ENCODE data around the gene NTRK3.

GRCh38 chr15:87816016-87816415 lies 440.5 kb downstream of the NTRK3 start:
- TF ChIP-seq CTCF (IDR thresholded peaks at IDR 0.05) (no peak), POLR2A (IDR thresholded peaks at IDR 0.05) (no peak)

Measured in suprapubic skin (tissue), 3 donors.